ENCODE measurements around the gene MOK.

- TF ChIP-seq CTCF (conservative IDR thresholded peaks at IDR 0.05 in 1 of 2, IDR thresholded peaks at IDR 0.05 in 1 of 2; ENCODE audit: extremely low read depth in 1 of 2, insufficient read depth in 1 of 2, low read depth in 1 of 2, low read length in 2 of 2) (no peak), EZH2 (IDR thresholded peaks at IDR 0.05; ENCODE audit: borderline replicate concordance, low read length) (no peak)
Observed at GRCh38 chr14:102182190-102182589, 122.8 kb downstream of the MOK start.

All from mammary epithelial cell (primary cell).